ENCODE results near the gene CNTLN.
"Not testable (repeated sequence)": the region's sequence is repeated elsewhere in the genome, so short reads cannot be mapped to it uniquely, and the experiment has no call there.

Gene CNTLN

GRCh38 chr9:17293685-17294084 lies 158.8 kb downstream of the CNTLN start:
- no peak for DNase-seq (ENCODE audit: low read depth in 2 of 2)

- DNase-seq (ENCODE audit: low read depth in 2 of 2) = no peak
Observed at GRCh38 chr9:17294822-17295624, 160.2 kb downstream of the CNTLN start.

GRCh38 chr9:17315341-17315740 lies 180.5 kb downstream of the CNTLN start:
- DNase-seq (ENCODE audit: low read depth in 2 of 2) = no peak

GRCh38 chr9:17318821-17319320 lies 184.0 kb downstream of the CNTLN start:
- no peak for DNase-seq (ENCODE audit: low read depth in 2 of 2)

GRCh38 chr9:17319864-17320263 lies 185.0 kb downstream of the CNTLN start:
- no peak for DNase-seq (ENCODE audit: low read depth in 2 of 2)

GRCh38 chr9:17322882-17323864 lies 188.3 kb downstream of the CNTLN start:
- DNase-seq (ENCODE audit: low read depth in 2 of 2) = no peak

- no peak for DNase-seq (ENCODE audit: low read depth in 2 of 2)
Observed at GRCh38 chr9:17328331-17328730, 193.5 kb downstream of the CNTLN start.

- no peak for DNase-seq (ENCODE audit: low read depth in 2 of 2)
Observed at GRCh38 chr9:17330097-17330496, 195.3 kb downstream of the CNTLN start.

- DNase-seq (ENCODE audit: low read depth in 2 of 2) = no peak
Observed at GRCh38 chr9:17332115-17332514, 197.3 kb downstream of the CNTLN start.

- DNase-seq (ENCODE audit: low read depth in 2 of 2) = no peak
Observed at GRCh38 chr9:17339156-17339555, 204.3 kb downstream of the CNTLN start.

- DNase-seq (ENCODE audit: low read depth in 2 of 2) = no peak
Observed at GRCh38 chr9:17342696-17343095, 207.9 kb downstream of the CNTLN start.

GRCh38 chr9:17349831-17350230 lies 215.0 kb downstream of the CNTLN start:
- no peak for DNase-seq (ENCODE audit: low read depth in 2 of 2)

GRCh38 chr9:17354006-17354405 lies 219.2 kb downstream of the CNTLN start:
- DNase-seq (ENCODE audit: low read depth in 2 of 2) = not testable (repeated sequence)

GRCh38 chr9:17361378-17361777 lies 226.5 kb downstream of the CNTLN start:
- DNase-seq (ENCODE audit: low read depth in 2 of 2) = no peak

GRCh38 chr9:17367035-17367434 lies 232.2 kb downstream of the CNTLN start:
- no peak for DNase-seq (ENCODE audit: low read depth in 2 of 2)

- no peak for DNase-seq (ENCODE audit: low read depth in 2 of 2)
Observed at GRCh38 chr9:17380126-17380861, 245.5 kb downstream of the CNTLN start.

GRCh38 chr9:17387565-17387964 lies 252.7 kb downstream of the CNTLN start:
- DNase-seq (ENCODE audit: low read depth in 2 of 2) = no peak

GRCh38 chr9:17389026-17389425 lies 254.2 kb downstream of the CNTLN start:
- DNase-seq (ENCODE audit: low read depth in 2 of 2) = no peak

- DNase-seq (ENCODE audit: low read depth in 2 of 2) = no peak
Observed at GRCh38 chr9:17394881-17395510, 260.2 kb downstream of the CNTLN start.

GRCh38 chr9:17397166-17397728 lies 262.4 kb downstream of the CNTLN start:
- DNase-seq (ENCODE audit: low read depth in 2 of 2) = not testable (repeated sequence)

- DNase-seq (ENCODE audit: low read depth in 2 of 2) = no peak
Observed at GRCh38 chr9:17398350-17398749, 263.5 kb downstream of the CNTLN start.

All from stimulated activated CD8-positive, alpha-beta memory T cell treated with anti-CD3 and anti-CD28 coated beads, Interleukin-7, amount 100 ng/mL, for 1 hour (primary cell).